Dermis microvascular lymphatic vessel endothelial cell (primary cell): ENCODE measurements around the gene LRRC56. TPM values are rescaled to one million over a fixed set of nuclear protein-coding genes. Genes with fewer than 3 reads are reported as not detected.

Source experiments
- DNase-seq, 2 donors: peaks; one replicate each; pipeline versions ENCODE4 v3.0.0 to v3.0.0-alpha.2; 2010; ENCODE audit warnings: low read depth in 2 of 2
- total RNA-seq: library from RNA; depleted of rRNA; stranded (reverse); fragments of >200 nt; gene quantifications from 2 replicates; pipeline ENCODE4 v1.2.1, GENCODE V29; 2014

LRRC56 gene
- total RNA-seq, 1 donor from 2014 or later: 0.26 TPM

DNA sequence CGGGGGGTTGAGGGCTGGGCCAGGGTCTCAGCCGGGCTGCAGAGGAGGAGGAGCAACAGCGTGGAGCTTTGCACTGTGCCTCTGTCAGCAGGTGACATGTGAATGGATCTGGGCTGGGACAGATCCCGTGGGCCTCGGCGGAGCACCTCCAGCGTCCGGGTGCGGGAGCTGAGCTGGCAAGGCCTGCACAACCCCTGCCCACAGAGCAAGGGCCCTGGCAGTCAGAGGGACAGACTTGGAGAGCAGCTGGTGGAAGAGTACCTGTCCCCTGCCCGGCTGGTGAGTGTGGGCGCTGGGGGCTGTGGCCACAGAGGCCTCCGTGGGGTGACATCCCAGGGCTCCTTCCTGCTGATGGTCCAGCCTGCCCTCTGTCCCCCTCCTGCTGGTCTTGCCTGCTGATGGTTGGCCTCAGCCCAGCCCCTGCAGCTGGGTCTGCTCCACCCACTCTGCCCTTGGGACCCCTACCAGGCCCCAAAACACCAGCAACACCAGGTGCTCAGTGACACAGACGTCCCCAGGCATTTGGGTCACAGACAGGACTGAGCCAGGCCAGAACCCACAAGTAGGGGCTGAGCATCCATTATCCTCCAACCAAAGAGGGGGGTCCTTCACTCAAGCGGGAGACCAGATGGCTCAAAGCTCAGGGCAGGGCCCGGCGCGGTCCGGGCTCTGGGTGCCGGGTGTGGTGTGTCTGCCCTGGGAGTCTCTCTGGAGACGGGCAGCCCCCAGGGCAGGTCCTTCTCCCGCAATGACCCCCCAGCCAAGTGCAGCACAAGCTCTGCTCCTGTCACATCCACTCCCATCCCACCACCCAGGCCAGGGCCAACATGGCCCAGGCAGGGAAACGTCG, 3.5 kb downstream of the LRRC56 start:
- DNase-seq: no peak

DNA sequence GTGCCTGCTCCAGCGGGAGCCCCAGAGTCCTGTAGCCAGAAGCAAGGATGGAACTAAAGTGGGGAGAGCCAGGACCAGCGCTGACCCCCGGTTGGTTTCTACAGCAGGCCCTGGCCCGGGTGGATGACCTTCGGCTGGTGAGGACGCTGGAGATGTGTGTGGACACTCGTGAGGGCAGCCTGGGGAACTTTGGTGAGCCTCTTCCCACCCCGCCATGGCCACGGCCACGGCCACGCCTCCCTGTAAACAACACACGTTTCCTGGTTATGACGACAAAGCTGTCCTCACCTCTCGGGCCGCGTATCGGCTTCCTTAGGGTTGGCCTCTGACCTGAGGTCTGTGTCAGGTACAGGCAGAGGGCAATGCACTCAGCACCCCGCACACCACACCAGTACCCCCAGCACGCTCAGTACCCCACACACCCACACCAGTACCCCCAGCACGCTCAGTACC, 4.1 kb downstream of the LRRC56 start:
- no peak for DNase-seq

GRCh38 chr11:544817-545166, 7.5 kb downstream of the LRRC56 start:
- no peak for DNase-seq

- DNase-seq: no peak
Measured at GRCh38 chr11:545171-545570, 7.8 kb downstream of the LRRC56 start.

DNA sequence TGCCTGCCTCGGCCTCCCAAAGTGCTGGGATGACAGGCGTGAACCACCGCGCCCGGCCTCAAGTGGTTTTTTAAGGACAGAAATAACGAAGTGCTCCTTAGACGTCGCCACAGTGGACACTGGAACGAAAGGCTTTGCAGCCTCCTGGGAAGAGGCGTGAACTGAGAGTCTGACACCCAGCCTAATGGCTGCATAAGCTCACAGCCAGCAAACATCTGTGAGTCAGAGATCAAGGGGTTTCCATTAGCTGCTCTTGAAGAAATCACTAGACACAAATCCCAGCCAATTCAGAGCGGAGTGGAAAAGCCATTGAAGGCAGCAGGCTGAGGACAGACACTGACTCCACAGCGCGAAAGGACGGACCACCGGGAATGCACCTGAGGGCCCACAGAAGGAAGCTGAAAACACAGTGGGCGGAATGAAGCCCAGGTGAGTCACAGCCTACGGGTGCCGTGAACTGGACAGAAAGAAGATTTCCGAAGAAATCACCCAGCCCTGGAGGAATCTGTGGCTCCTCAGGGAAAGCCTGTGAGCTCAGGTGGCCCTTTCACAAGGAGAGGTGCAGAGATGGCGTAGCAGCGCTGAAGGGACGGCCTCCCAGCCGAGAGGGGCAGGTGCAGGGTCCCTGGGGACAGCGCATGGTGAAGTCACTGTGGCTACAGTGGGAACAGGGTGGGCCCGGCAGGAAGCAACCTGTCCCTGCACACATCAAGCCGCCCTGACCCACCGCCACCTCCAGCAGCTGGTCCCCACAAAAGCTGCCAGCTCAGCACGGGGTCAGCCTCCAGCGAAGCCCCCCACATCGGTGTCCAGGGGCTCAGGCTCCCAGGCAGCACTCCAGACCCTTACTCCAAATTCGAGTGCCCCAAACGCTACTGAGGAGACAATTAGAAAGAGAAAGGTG, 11.6 kb downstream of the LRRC56 start:
- no peak for DNase-seq

GRCh38 chr11:550021-550745, 12.9 kb downstream of the LRRC56 start:
- DNase-seq: no peak

- DNase-seq: no peak
Measured at GRCh38 chr11:550746-551085, 13.4 kb downstream of the LRRC56 start.

DNA sequence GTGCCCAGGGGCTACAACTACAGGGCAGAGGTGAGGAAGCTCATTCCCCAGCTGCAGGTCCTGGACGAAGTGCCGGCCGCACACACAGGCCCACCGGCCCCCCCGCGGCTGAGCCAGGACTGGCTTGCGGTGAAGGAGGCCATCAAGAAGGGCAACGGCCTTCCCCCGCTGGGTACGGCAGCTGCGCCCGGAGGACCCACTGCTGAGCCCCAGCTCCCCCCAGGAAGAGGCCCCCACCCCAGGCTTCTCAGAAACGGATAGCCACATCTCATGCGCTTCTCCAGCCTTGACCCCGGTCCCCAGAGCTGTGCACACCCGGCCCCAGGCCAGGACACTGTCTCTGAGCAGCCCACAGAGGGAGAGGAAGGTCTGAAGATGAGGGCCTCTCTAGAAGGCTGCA, 13.8 kb downstream of the LRRC56 start:
- no peak for DNase-seq

GRCh38 chr11:551596-551995, 14.3 kb downstream of the LRRC56 start:
- no peak for DNase-seq

- no peak for DNase-seq
Measured at GRCh38 chr11:553083-553987, 16.0 kb downstream of the LRRC56 start.

DNA sequence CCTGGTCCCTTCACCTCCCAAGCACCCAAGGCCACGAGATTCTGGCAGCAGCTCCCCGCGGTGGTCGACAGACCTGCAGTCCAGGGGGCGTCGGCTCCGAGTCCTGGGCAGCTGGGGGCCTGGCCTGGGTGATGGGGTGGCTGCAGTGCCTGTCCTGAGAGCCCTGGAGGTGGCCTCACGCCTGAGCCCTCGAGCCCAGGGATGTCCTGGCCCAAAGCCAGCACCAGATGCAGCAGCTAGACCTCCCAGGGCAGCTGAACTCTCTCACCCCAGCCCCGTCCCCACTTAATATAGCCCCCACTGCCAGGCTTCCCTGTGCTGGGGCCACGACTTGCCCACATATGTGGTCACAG, 16.6 kb downstream of the LRRC56 start:
- no peak for DNase-seq

DNA sequence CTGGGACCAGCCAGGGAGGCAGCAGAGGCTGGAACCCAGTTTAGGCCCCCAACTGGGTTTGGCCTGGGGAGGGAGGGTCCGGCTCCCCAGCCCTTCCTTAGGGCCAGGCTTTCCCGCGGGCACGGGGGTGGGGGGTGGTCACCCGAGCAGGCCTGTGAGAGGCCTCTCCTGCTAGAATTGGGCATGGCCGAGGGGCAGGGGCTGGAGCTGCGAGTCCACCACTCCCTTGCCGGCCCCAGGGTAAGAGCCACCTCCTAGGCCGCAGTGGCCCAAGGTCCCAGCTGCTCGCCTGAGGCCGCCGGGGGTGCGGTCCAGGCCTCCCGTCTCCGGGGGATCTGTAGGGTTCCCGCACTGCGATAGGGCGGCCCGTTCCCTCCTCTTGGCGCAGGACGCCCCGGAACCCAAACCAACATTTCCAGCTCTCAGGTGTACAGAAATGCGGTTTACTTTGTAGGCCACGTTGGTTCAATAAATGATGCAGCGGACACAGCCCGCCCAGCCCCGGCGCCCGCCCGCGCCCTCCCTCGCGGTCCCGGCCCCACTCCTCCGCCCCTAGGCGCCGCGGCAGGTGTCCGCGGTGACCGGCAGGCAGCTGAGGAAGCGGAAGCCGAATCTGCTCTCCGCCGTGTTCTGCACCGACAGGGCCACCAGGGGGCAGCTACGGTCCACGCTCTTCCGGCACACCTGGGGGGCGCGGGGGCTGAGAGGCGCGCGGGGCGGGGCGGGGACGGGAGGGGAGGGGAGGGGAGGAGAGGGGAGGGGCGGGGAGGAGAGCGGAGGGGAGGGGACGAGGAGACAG, 17.3 kb downstream of the LRRC56 start:
- DNase-seq: peak in 1 of 2 donors; percentile 53

DNA sequence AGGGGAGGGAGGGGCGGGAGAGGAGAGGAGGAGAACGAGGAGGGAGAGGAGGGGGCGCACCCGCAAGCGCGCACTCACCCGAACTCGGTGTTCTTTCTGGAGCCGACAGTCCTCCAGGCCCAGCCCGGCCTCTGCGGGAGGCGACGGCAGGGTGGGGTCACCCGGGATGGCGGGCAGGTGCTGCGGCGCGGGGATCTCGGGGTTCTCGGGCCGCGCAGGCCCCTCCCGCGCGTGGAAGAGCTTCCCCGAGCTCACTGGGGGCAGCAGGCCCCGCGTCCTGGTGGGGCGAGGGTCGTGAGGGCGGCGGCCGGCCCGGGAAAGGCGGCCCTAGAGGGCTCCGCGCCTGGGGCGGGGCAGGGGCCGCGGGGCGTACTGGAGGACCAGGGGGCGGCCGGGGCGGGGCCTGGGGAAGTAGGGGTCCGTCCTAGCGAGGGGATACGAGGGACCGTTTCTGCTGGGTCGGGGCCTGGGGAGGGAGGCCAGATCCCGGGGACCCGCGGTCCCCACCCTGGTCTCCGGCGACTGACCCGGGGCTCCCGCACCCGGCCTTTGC, 18.0 kb downstream of the LRRC56 start:
- no peak for DNase-seq

- DNase-seq: no peak
Measured at GRCh38 chr11:555780-556661, 18.7 kb downstream of the LRRC56 start.

GRCh38 chr11:556662-557256, 19.4 kb downstream of the LRRC56 start:
- DNase-seq: no peak

GRCh38 chr11:557328-558132, 20.2 kb downstream of the LRRC56 start:
- no peak for DNase-seq

DNA sequence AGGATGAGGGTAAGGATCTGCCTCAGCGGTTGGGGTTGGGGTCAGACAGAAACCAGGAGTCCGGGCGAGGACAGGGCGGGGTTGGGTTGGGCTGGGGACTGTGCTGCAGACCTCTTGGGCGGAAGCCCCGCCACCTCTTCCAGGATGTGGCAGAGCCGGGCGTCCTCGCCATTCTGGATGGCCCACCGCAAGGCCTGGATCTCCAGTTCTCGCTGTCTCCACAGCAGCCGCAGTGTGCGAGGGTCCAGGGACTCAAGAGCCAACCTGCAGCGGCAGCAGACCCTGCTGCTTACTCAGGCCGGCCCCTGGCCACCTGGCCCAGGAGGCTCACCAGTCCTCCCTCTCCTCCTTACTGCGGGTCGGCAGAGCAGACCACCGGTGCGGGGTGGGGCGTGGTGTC, 21.2 kb downstream of the LRRC56 start:
- no peak for DNase-seq
